Gastroesophageal sphincter (tissue), 4 donors: ENCODE measurements around the gene MTMR12. TPM values are rescaled to one million over a fixed set of nuclear protein-coding genes. Genes with fewer than 3 reads are reported as not detected.
A peak's percentile ranks its signal among the peaks of the same experiment; 100 is the strongest.

Experiments used
- ATAC-seq: fragments of 150-250 bp; one replicate; pipeline ENCODE4 v1.9.1; 2016; ENCODE audit warnings: mild to moderate bottlenecking, moderate library complexity
- H3K27ac ChIP-seq, 4 donors: fragments of 200-600 bp; sonication (generic) in 3 of 4; 1 replicate in 3 of 4; 2 replicates in 1 of 4; pipeline ENCODE4 v1.5.1; 2016 to 2019
- H3K27me3 ChIP-seq: fragments of 200-600 bp; sonication (generic); one replicate; pipeline ENCODE4 v1.5.1; 2019
- H3K36me3 ChIP-seq, 2 donors: fragments of 200-600 bp; sonication (generic); one replicate each; pipeline ENCODE4 v1.5.1; 2019; ENCODE audit warnings: control low read depth in 1 of 2
- H3K4me1 ChIP-seq, 3 donors: fragments of 200-600 bp; sonication (generic); 1 replicate in 2 of 3; 2 replicates in 1 of 3; pipeline ENCODE4 v1.5.1; 2016 to 2019; ENCODE audit warnings: control low read depth in 2 of 3
- H3K4me3 ChIP-seq, 2 donors: fragments of 200-600 bp; sonication (generic); one replicate each; pipeline ENCODE4 v1.5.1; 2019; ENCODE audit warnings: mild to moderate bottlenecking in 1 of 2, moderate library complexity in 1 of 2
- H3K9me3 ChIP-seq, 3 donors: fragments of 200-600 bp; sonication (generic); one replicate each; pipeline ENCODE4 v1.5.1; 2017 to 2019; ENCODE audit warnings: control low read depth in 2 of 3
- EP300 ChIP-seq: sonication (generic); formaldehyde crosslinking; IDR thresholded peaks from one replicate; pipeline ENCODE4 v1.6.1; 2017; ENCODE audit warnings: antibody characterized with exemption, mild to moderate bottlenecking
- POLR2A ChIP-seq, 2 donors: fragments of 450-650 bp; IDR thresholded peaks; one replicate each; pipeline ENCODE4 v1.6.1; 2017; ENCODE audit warnings: antibody characterized with exemption in 2 of 2, mild to moderate bottlenecking in 2 of 2, moderate library complexity in 1 of 2
- POLR2AphosphoS5 ChIP-seq: sonication (generic); formaldehyde crosslinking; IDR thresholded peaks from one replicate; pipeline ENCODE4 v1.6.1; 2017; ENCODE audit warnings: antibody characterized with exemption
- WGBS, 2 donors: methylation state at CpG; one replicate each; pipeline ENCODE4 v1.1.5; 2018; ENCODE audit warnings: low coverage in 1 of 2; 5-methylcytosine and 5-hydroxymethylcytosine counted together
- total RNA-seq, 4 donors: library from RNA; depleted of rRNA; stranded (reverse); fragments of >200 nt; gene quantifications; one replicate each; pipeline ENCODE4 v1.1.0, GENCODE V29; 2016
- TF ChIP-seq, protein P1 (sequence below), 4 experiments: fragments of 200-600 bp in 2 of 4; fragments of 450-650 bp in 2 of 4; sonication (generic) in 1 of 4; IDR thresholded peaks; one replicate each; pipeline ENCODE4 v1.5.1; 2017 to 2019; ENCODE audit warnings: antibody characterized with exemption in 4 of 4, mild to moderate bottlenecking in 2 of 4, moderate library complexity in 2 of 4

Gene MTMR12
- total RNA-seq, 4 donors from 2014 or later, result 44.2 to 98.9 (median 68.5) TPM

- Histone ChIP-seq H3K4me3 (no peak overlapping the region), H3K27me3 (no peaks in the 10 kb centered on the region), H3K27ac (no peak overlapping the region), H3K36me3 (peaks cover 0 to 19% of the 10 kb centered on the region in 2 donors), H3K9me3 (no peaks in the 10 kb centered on the region), H3K4me1 (peaks cover 2 to 58% (median 5%) of the 10 kb centered on the region in 3 donors)
- no peak for ATAC-seq
- TF ChIP-seq POLR2AphosphoS5, result no peak
- TF ChIP-seq, protein P1, sequence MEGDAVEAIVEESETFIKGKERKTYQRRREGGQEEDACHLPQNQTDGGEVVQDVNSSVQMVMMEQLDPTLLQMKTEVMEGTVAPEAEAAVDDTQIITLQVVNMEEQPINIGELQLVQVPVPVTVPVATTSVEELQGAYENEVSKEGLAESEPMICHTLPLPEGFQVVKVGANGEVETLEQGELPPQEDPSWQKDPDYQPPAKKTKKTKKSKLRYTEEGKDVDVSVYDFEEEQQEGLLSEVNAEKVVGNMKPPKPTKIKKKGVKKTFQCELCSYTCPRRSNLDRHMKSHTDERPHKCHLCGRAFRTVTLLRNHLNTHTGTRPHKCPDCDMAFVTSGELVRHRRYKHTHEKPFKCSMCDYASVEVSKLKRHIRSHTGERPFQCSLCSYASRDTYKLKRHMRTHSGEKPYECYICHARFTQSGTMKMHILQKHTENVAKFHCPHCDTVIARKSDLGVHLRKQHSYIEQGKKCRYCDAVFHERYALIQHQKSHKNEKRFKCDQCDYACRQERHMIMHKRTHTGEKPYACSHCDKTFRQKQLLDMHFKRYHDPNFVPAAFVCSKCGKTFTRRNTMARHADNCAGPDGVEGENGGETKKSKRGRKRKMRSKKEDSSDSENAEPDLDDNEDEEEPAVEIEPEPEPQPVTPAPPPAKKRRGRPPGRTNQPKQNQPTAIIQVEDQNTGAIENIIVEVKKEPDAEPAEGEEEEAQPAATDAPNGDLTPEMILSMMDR (IDR thresholded peaks at IDR 0.05), result no peak
- no peak for TF ChIP-seq POLR2A (IDR thresholded peaks at IDR 0.05)
- TF ChIP-seq EP300, result no peak
- 50 to 100% methylated on average over 1 to 2 of the region's 3 CpGs for WGBS, 2 donors
These were observed 34.3 kb downstream of the MTMR12 start for GRCh38 chr5:32278406-32278805.

DNA sequence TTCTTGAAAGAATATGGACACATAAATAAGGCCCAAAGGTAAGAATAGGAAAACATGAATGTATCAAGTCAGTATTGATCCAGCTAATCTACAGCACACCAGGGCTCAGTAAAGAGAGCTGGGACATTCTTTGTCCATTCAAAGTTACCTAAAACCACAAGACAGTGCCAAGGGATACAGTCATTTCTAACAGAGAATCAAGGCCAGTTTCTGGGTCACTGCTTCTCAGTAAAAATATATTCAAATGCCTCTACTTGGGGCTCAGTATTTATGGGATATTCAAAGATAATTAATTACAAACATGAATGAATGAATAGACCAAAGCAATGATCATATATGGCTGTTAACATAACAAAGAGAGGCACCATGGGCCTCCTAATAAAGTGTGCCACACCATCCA, 34.9 kb downstream of the MTMR12 start:
- H3K9me3 ChIP-seq, result no peaks in the 10 kb centered on the region
- H3K4me1 ChIP-seq, result peaks cover 2 to 54% (median 5%) of the 10 kb centered on the region in 3 donors
- H3K4me3 ChIP-seq, result no peak overlapping the region
- TF ChIP-seq, protein P1 (IDR thresholded peaks at IDR 0.05), result no peak
- TF ChIP-seq EP300 (no peak), POLR2A (IDR thresholded peaks at IDR 0.05) (no peak), POLR2AphosphoS5 (no peak)
- peaks cover 0 to 25% of the 10 kb centered on the region in 2 donors for H3K36me3 ChIP-seq
- peak overlapping the region in 2 of 4 donors; percentile 46 to 56 for H3K27ac ChIP-seq
- ATAC-seq, result no peak
- no peaks in the 10 kb centered on the region for H3K27me3 ChIP-seq

GRCh38 chr5:32276173-32276853, 36.4 kb downstream of the MTMR12 start:
- H3K9me3 ChIP-seq, result no peaks in the 10 kb centered on the region
- peak; percentile 55 for ATAC-seq
- WGBS, 2 donors, result 60 to 69% methylated on average over 3 of the region's 4 CpGs

GRCh38 chr5:32275396-32275741, 37.4 kb downstream of the MTMR12 start:
- Histone ChIP-seq H3K27ac (peak overlapping the region in 2 of 4 donors; percentile 12 to 41), H3K9me3 (no peaks in the 10 kb centered on the region), H3K4me1 (peaks cover 2 to 53% (median 5%) of the 10 kb centered on the region in 3 donors), H3K36me3 (peaks cover 0 to 43% of the 10 kb centered on the region in 2 donors), H3K4me3 (no peak overlapping the region), H3K27me3 (no peaks in the 10 kb centered on the region)
- ATAC-seq, result no peak
- TF ChIP-seq POLR2AphosphoS5, result no peak
- TF ChIP-seq EP300, result no peak
- TF ChIP-seq POLR2A (IDR thresholded peaks at IDR 0.05), result no peak
- TF ChIP-seq, protein P1 (IDR thresholded peaks at IDR 0.05), result no peak
- WGBS, 2 donors, result 89% methylated on average over 1 of the region's 3 CpGs; no CpG with 5 or more reads in 1 of the 2 donors

More at GRCh38 chr5:32276173-32276853, 36.4 kb downstream of the MTMR12 start:
- Histone ChIP-seq H3K4me3 (no peak overlapping the region), H3K27me3 (no peaks in the 10 kb centered on the region), H3K27ac (peak overlapping the region in 3 of 4 donors; percentile 41 to 56 (median 48)), H3K36me3 (peaks cover 0 to 34% of the 10 kb centered on the region in 2 donors), H3K4me1 (peaks cover 2 to 54% (median 5%) of the 10 kb centered on the region in 3 donors)
- TF ChIP-seq POLR2A (IDR thresholded peaks at IDR 0.05) (no peak), EP300 (no peak), POLR2AphosphoS5 (no peak)
- TF ChIP-seq, protein P1 (IDR thresholded peaks at IDR 0.05), result no peak
